ENCODE data around the gene TOLLIP.

- TF ChIP-seq CTCF (IDR thresholded peaks at IDR 0.05; ENCODE audit: low read depth, low read length) (no peak), POLR2A (IDR thresholded peaks at IDR 0.05; ENCODE audit: extremely low read depth, insufficient read length) (no peak), MYC (IDR thresholded peaks at IDR 0.05; ENCODE audit: low read depth, low read length) (no peak), MAX (IDR thresholded peaks at IDR 0.05; ENCODE audit: low read depth, low read length) (no peak)
Measured at GRCh38 chr11:1228921-1229451, 80.4 kb downstream of the TOLLIP start.
